ENCODE measurements around the gene PCP2.

DNA sequence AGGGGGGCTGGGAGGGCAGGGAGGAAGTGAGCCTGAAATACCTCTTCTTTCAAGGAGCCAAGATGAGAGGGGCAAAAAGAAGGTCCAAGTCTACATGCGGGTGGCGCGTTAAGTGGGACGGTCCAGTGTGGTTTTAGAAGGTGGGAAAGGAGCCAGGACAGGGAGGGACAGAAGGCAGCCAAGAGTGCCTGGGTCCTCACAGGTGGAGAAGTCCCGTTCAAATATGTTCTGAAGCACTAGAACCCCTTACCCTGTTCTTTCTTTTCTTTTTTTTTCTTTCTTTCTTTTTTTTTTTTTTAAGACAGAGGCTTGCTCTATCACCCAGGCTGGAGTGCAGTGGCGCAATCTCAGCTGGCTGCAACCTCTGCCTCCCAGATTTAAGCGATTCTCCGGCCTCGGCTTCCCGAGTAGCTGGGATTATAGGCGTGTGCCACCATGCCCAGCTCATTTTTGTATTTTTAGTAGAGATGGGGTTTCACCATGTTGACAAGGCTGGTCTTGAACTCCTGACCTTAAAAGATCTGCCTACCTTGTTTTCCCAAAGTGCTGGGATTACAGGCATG lies 30.5 kb downstream of the PCP2 start:
- TF ChIP-seq, protein P1, sequence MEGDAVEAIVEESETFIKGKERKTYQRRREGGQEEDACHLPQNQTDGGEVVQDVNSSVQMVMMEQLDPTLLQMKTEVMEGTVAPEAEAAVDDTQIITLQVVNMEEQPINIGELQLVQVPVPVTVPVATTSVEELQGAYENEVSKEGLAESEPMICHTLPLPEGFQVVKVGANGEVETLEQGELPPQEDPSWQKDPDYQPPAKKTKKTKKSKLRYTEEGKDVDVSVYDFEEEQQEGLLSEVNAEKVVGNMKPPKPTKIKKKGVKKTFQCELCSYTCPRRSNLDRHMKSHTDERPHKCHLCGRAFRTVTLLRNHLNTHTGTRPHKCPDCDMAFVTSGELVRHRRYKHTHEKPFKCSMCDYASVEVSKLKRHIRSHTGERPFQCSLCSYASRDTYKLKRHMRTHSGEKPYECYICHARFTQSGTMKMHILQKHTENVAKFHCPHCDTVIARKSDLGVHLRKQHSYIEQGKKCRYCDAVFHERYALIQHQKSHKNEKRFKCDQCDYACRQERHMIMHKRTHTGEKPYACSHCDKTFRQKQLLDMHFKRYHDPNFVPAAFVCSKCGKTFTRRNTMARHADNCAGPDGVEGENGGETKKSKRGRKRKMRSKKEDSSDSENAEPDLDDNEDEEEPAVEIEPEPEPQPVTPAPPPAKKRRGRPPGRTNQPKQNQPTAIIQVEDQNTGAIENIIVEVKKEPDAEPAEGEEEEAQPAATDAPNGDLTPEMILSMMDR (conservative IDR thresholded peaks at IDR 0.05): no peak
- no peak for TF ChIP-seq ZFX (IDR thresholded peaks at IDR 0.05)
